Testis (tissue), 2 donors: ENCODE measurements around the gene DTX2.
"Not testable (repeated sequence)": the region's sequence is repeated elsewhere in the genome, so short reads cannot be mapped to it uniquely, and the experiment has no call there.

Experiments used
- POLR2A ChIP-seq: fragments of 450-650 bp; IDR thresholded peaks from one replicate; pipeline ENCODE4 v1.6.1; 2017; ENCODE audit warnings: antibody characterized with exemption, mild to moderate bottlenecking, moderate library complexity
- TF ChIP-seq, protein P1 (sequence below), 3 experiments: fragments of 450-650 bp in 2 of 3; fragments of 200-600 bp in 1 of 3; sonication (generic) in 1 of 3; IDR thresholded peaks; one replicate each; pipeline ENCODE4 v1.5.1; 2016 to 2019; ENCODE audit warnings: antibody characterized with exemption in 3 of 3, mild to moderate bottlenecking in 2 of 3, moderate library complexity in 1 of 3

DNA sequence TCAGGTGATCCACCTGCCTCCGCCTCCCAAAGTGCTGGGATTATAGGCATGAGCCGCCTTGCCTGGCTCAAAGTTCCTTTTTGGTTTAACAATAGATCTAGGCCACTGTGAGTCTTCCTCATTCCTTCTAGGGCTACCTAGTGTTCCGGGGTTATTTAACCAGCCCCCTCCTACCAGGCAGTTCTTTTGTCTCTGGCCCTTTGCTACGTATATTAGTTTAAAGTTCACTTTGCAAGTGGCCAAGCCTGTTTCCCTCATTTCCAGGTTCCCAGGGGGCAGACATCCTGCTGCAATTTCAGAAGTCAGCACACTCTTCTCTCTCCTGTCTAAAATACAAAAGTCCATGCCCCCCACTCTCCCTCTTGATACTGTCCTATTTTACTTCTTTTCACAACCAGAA lies 3.0 kb upstream of the DTX2 start:
- TF ChIP-seq, protein P1, sequence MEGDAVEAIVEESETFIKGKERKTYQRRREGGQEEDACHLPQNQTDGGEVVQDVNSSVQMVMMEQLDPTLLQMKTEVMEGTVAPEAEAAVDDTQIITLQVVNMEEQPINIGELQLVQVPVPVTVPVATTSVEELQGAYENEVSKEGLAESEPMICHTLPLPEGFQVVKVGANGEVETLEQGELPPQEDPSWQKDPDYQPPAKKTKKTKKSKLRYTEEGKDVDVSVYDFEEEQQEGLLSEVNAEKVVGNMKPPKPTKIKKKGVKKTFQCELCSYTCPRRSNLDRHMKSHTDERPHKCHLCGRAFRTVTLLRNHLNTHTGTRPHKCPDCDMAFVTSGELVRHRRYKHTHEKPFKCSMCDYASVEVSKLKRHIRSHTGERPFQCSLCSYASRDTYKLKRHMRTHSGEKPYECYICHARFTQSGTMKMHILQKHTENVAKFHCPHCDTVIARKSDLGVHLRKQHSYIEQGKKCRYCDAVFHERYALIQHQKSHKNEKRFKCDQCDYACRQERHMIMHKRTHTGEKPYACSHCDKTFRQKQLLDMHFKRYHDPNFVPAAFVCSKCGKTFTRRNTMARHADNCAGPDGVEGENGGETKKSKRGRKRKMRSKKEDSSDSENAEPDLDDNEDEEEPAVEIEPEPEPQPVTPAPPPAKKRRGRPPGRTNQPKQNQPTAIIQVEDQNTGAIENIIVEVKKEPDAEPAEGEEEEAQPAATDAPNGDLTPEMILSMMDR (IDR thresholded peaks at IDR 0.05), result not testable (repeated sequence)
- TF ChIP-seq POLR2A, result not testable (repeated sequence)
